ENCODE results near the gene ZC3H14. TPM values are rescaled to one million over a fixed set of nuclear protein-coding genes. Genes with fewer than 3 reads are reported as not detected.

The ZC3H14 gene
- total and polyA plus RNA-seq, 12 donors = 26.5 to 91.6 (median 53.3) TPM

DNA sequence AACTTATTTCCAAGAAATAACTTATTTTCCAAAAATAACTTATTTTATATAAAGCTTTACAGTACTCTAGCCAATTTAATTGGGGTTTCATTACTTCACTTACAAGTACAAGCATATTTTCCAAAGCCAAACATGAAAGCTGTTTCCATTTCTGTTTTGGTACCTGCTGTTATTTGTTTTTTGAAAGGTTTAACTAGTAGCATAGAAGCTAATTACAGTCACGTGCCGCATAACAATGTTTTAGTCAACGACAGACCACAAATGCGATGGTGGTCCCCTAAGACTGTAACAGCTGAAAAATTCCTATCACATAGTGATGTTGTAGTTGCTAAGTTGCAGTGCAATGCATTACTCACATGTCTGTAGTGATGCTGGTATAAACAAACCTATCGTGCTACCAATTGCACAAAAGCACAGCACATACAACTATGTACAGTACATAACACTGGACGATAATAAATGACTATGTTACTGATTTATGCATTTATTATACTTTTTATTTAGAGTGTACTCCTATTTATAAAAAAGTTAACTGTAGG lies 29.7 kb upstream of the ZC3H14 start:
- 95% methylated on average over 6 of the region's 6 CpGs for WGBS, 4 donors
- Histone ChIP-seq H3K36me3 (replicated peaks in 1 of 2) (no peaks in the 10 kb centered on the region), H3K27ac (no peak overlapping the region), H3K4me1 (replicated peaks in 1 of 2) (peaks cover 0 to 10% of the 10 kb centered on the region in 2 donors), H3K4me3 (no peak overlapping the region), H3K9me3 (replicated peaks in 1 of 3) (no peaks in the 10 kb centered on the region), H3K27me3 (no peaks in the 10 kb centered on the region)
- no peak for DNase-seq
- intact Hi-C loops (cut with DNase I) = no loop called here
- no peak for TF ChIP-seq CTCF (IDR thresholded peaks at IDR 0.05)
- no peak for TF ChIP-seq POLR2A (IDR thresholded peaks at IDR 0.05)

DNA sequence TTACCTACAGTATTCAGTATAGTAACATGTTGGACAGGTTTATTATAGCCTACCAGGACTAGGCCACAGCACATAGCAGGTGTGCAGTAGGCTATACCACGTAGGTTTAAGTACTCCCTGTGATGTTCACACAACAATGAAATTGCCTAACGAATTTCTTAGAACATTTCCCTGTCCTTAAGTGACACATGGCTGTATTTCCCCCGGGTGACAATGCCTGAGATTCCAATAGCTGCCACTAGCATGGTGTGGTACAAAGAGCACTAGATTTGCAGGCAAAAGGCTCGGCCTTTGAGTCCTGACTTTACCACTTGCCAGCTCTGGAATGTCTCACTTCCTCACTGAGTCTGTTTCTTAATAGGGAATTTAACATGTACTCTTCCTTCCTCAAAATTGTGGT lies 27.7 kb upstream of the ZC3H14 start:
- 59 to 72% (median 67%) methylated on average over 4 of the region's 4 CpGs for WGBS, 4 donors
- intact Hi-C loops (cut with DNase I) = no loop called here
- H3K27me3 ChIP-seq = no peaks in the 10 kb centered on the region
- H3K4me1 ChIP-seq (replicated peaks in 1 of 2) = peaks cover 0 to 10% of the 10 kb centered on the region in 2 donors
- no peaks in the 10 kb centered on the region for H3K36me3 ChIP-seq (replicated peaks in 1 of 2)
- H3K27ac ChIP-seq = no peak overlapping the region
- no peaks in the 10 kb centered on the region for H3K9me3 ChIP-seq (replicated peaks in 1 of 3)
- TF ChIP-seq POLR2A (IDR thresholded peaks at IDR 0.05) (no peak), CTCF (IDR thresholded peaks at IDR 0.05) (no peak)
- DNase-seq = no peak
- H3K4me3 ChIP-seq = no peak overlapping the region

DNA sequence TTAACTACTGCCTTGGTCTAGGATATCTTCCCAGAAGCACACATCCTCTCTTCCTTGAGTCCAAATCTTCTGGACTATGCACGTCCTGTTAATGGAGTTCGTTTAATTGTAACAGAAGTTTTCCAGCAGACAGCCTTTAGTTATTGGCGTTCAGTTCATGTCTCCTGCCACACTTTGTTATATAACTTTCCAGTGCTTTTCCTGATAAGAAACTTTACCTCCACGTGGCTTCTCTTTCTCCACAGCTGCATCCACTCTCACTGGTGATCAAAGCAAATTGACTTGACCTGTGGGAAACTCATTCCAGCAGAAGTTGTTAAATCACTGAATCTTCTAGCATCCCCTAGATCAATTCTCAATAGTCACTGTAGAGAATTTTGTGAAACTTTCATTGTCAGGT lies 27.0 kb upstream of the ZC3H14 start:
- 50 to 61% (median 54%) methylated on average over 4 of the region's 4 CpGs for WGBS, 4 donors
- Histone ChIP-seq H3K9me3 (replicated peaks in 1 of 3) (no peaks in the 10 kb centered on the region), H3K27me3 (no peaks in the 10 kb centered on the region), H3K36me3 (replicated peaks in 1 of 2) (no peaks in the 10 kb centered on the region), H3K4me3 (no peak overlapping the region), H3K4me1 (replicated peaks in 1 of 2) (peaks cover 0 to 10% of the 10 kb centered on the region in 2 donors), H3K27ac (no peak overlapping the region)
- intact Hi-C loops (cut with DNase I) = no loop called here
- no peak for TF ChIP-seq CTCF (IDR thresholded peaks at IDR 0.05)
- TF ChIP-seq POLR2A (IDR thresholded peaks at IDR 0.05) = no peak
- no peak for DNase-seq

DNA sequence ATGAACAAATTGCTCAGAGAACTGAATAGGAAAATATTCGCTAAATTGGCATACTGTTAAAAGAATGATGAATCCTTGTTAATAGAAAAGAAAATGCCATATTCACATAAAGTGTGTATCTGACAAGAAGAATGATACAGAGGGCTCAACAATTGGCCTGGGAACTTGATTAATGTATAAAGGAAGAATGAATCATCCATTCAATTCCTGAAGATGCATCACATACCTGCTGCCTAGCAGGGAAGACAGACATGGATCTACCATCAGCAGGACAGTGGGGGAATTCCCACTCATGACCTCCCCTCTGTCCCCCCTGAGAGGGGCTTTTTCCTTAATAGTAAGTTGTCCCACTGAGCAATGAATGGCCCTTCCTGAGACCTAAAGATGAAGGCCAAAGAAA lies 21.5 kb upstream of the ZC3H14 start:
- intact Hi-C loops (cut with DNase I) = loop anchor here in 1 of 2 donors (10.0 kb wide), 1 partner anchor 47 kb away; no protein-coding TSS in a partner anchor
- no peak for TF ChIP-seq POLR2A (IDR thresholded peaks at IDR 0.05)
- WGBS, 4 donors = 93 to 100% (median 99%) methylated on average over 1 of the region's 1 CpG
- DNase-seq = no peak
- Histone ChIP-seq H3K4me3 (no peak overlapping the region), H3K27me3 (no peaks in the 10 kb centered on the region), H3K4me1 (replicated peaks in 1 of 2) (peaks cover 0 to 8% of the 10 kb centered on the region in 2 donors), H3K9me3 (replicated peaks in 1 of 3) (no peaks in the 10 kb centered on the region), H3K27ac (no peak overlapping the region), H3K36me3 (replicated peaks in 1 of 2) (no peaks in the 10 kb centered on the region)

Data from adrenal gland (tissue), 12 donors.